ENCODE data around the gene ASB3.

DNA sequence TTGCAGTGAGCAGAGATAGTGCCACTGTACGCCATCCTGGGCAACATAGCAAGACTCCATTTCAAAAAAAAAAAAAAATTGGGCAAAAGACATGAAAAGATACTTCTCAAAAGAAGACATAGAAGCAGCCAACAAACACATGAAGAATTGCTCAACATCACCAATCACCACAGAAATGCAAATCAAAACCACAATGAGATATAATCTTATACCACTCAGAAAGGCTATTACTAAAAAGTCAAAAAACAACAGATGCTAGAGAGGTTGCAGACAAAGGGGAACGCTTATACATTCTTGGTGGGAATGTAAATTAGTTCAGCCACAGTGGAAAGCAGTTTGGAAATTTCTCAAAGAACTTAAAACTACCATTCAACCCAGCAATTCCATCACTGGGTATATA, 62.2 kb downstream of the ASB3 start:
- TF ChIP-seq, protein P1, sequence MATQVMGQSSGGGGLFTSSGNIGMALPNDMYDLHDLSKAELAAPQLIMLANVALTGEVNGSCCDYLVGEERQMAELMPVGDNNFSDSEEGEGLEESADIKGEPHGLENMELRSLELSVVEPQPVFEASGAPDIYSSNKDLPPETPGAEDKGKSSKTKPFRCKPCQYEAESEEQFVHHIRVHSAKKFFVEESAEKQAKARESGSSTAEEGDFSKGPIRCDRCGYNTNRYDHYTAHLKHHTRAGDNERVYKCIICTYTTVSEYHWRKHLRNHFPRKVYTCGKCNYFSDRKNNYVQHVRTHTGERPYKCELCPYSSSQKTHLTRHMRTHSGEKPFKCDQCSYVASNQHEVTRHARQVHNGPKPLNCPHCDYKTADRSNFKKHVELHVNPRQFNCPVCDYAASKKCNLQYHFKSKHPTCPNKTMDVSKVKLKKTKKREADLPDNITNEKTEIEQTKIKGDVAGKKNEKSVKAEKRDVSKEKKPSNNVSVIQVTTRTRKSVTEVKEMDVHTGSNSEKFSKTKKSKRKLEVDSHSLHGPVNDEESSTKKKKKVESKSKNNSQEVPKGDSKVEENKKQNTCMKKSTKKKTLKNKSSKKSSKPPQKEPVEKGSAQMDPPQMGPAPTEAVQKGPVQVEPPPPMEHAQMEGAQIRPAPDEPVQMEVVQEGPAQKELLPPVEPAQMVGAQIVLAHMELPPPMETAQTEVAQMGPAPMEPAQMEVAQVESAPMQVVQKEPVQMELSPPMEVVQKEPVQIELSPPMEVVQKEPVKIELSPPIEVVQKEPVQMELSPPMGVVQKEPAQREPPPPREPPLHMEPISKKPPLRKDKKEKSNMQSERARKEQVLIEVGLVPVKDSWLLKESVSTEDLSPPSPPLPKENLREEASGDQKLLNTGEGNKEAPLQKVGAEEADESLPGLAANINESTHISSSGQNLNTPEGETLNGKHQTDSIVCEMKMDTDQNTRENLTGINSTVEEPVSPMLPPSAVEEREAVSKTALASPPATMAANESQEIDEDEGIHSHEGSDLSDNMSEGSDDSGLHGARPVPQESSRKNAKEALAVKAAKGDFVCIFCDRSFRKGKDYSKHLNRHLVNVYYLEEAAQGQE (IDR thresholded peaks at IDR 0.05) = no peak
- TF ChIP-seq, protein P2, sequence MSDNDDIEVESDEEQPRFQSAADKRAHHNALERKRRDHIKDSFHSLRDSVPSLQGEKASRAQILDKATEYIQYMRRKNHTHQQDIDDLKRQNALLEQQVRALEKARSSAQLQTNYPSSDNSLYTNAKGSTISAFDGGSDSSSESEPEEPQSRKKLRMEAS (IDR thresholded peaks at IDR 0.05) = no peak
- TF ChIP-seq, protein P3, sequence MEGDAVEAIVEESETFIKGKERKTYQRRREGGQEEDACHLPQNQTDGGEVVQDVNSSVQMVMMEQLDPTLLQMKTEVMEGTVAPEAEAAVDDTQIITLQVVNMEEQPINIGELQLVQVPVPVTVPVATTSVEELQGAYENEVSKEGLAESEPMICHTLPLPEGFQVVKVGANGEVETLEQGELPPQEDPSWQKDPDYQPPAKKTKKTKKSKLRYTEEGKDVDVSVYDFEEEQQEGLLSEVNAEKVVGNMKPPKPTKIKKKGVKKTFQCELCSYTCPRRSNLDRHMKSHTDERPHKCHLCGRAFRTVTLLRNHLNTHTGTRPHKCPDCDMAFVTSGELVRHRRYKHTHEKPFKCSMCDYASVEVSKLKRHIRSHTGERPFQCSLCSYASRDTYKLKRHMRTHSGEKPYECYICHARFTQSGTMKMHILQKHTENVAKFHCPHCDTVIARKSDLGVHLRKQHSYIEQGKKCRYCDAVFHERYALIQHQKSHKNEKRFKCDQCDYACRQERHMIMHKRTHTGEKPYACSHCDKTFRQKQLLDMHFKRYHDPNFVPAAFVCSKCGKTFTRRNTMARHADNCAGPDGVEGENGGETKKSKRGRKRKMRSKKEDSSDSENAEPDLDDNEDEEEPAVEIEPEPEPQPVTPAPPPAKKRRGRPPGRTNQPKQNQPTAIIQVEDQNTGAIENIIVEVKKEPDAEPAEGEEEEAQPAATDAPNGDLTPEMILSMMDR (IDR thresholded peaks at IDR 0.05) = no peak
- TF ChIP-seq MAFK (IDR thresholded peaks at IDR 0.05; ENCODE audit: partially characterized antibody) = no peak
- TF ChIP-seq HDAC2 (IDR thresholded peaks at IDR 0.05) = no peak
- no peak for TF ChIP-seq RFX5 (IDR thresholded peaks at IDR 0.05)
- no peak for TF ChIP-seq CBX8 (IDR thresholded peaks at IDR 0.05)
- TF ChIP-seq PHF8 (IDR thresholded peaks at IDR 0.05; ENCODE audit: borderline replicate concordance, low read depth) = no peak
- TF ChIP-seq, protein P4, sequence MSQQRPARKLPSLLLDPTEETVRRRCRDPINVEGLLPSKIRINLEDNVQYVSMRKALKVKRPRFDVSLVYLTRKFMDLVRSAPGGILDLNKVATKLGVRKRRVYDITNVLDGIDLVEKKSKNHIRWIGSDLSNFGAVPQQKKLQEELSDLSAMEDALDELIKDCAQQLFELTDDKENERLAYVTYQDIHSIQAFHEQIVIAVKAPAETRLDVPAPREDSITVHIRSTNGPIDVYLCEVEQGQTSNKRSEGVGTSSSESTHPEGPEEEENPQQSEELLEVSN (IDR thresholded peaks at IDR 0.05; ENCODE audit: borderline replicate concordance, low read depth) = no peak
- TF ChIP-seq HOXB13 (CRISPR knock-in tag; IDR thresholded peaks at IDR 0.05; ENCODE audit: low read depth) = no peak
- TF ChIP-seq EP300 (IDR thresholded peaks at IDR 0.05) = no peak
- TF ChIP-seq POLR2A (IDR thresholded peaks at IDR 0.05; ENCODE audit: low read length) = no peak
